ENCODE data around the gene ASPDH. TPM values are rescaled to one million over a fixed set of nuclear protein-coding genes. Genes with fewer than 3 reads are reported as not detected.

ASPDH gene
- total and polyA plus RNA-seq, 12 donors, result not detected

DNA sequence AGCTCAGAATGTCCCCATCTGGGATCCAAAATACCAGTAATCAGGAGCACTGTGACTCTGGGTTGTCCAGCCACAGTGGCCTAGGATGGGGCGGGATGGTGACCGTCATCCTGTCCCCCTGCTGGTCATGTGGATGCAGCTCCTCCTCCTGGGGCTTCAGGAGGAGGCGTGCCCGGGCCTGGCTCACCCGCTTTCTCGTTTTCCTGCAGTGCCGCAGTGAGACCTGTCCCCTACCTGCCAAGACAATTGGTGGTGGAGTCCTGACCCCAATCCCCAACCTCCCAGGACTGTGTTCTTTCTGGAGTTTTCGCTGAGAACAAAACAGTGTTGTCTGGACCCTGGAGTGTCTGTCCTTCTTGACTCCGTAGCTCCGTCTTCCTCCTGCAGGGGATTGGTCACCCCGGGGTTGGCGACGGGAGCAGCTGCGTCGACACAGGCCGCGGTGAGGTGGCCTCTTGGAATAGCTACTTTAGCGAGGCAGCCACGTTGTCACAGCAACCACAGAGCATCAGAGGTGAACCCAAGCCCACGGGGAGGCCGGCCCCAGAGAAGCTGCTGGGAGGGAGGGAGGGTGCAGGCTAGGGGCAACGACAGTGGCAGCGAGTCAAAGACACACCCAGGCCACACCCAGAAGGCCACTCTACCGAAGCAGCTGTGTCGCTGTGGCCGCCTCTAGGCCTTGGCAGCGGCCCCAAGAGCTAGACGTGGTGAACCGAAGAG lies 47.6 kb downstream of the ASPDH start:
- peaks cover 0 to 31% (median 9%) of the 10 kb centered on the region in 7 donors for H3K27me3 ChIP-seq
- WGBS, 2 donors, result 50 to 54% methylated on average over 29 of the region's 29 CpGs
- H3K4me3 ChIP-seq, result no peak overlapping the region
- no peaks in the 10 kb centered on the region for H3K9me3 ChIP-seq
- intact Hi-C loops (cut with DNase I), result no loop called here
- no peak for ATAC-seq
- H3K27ac ChIP-seq, result no peak overlapping the region
- TF ChIP-seq CTCF (IDR thresholded peaks at IDR 0.05), result peak in 2 of 9 donors; percentile 9 to 25
- no peak for DNase-seq
- H3K4me1 ChIP-seq, result no peaks in the 10 kb centered on the region
- H3K36me3 ChIP-seq, result no peaks in the 10 kb centered on the region

GRCh38 chr19:50465000-50465399 lies 48.7 kb downstream of the ASPDH start:
- no peaks in the 10 kb centered on the region for H3K9me3 ChIP-seq
- intact Hi-C loops (cut with DNase I), result loop anchor here in 6 of 10 donors (5.0 kb wide), 2 partner anchors 98 to 108 kb away; partner anchors contain the start of gene NAPSA (in 5 of the 6)
- DNase-seq, result no peak
- H3K36me3 ChIP-seq, result no peaks in the 10 kb centered on the region
- WGBS, 2 donors, result 75 to 83% methylated on average over 13 of the region's 13 CpGs
- no peaks in the 10 kb centered on the region for H3K4me1 ChIP-seq
- no peak overlapping the region for H3K27ac ChIP-seq
- no peak overlapping the region for H3K4me3 ChIP-seq
- peaks cover 0 to 40% (median 16%) of the 10 kb centered on the region in 7 donors for H3K27me3 ChIP-seq
- peak in 1 of 8 donors; percentile 26 for ATAC-seq
- TF ChIP-seq CTCF (IDR thresholded peaks at IDR 0.05), result no peak

DNA sequence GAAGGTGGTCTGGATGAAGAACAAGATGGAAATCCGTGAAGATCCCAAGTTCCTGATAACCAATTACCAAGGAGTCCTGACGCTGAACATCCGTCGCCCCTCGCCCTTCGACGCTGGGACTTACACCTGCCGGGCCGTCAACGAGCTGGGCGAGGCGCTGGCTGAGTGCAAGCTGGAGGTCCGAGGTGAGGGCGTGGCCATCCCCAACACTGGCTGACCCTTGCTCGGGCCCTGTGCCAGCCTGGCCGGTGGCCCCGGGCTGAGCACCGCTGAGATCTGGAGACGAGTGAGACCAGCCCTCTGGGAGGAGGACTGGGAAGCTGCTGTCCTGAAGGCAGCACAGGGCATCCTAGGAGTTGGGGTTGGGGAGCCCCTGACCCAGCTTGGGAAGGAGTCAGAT lies 49.4 kb downstream of the ASPDH start:
- Histone ChIP-seq H3K9me3 (no peaks in the 10 kb centered on the region), H3K36me3 (no peaks in the 10 kb centered on the region), H3K4me1 (no peaks in the 10 kb centered on the region), H3K27me3 (peaks cover 0 to 43% (median 21%) of the 10 kb centered on the region in 7 donors), H3K27ac (no peak overlapping the region), H3K4me3 (no peak overlapping the region)
- intact Hi-C loops (cut with DNase I), result loop anchor here in 6 of 10 donors (5.0 kb wide), 2 partner anchors 97 to 107 kb away; partner anchors contain the start of gene NAPSA (in 5 of the 6)
- WGBS, 2 donors, result 70 to 75% methylated on average over 19 of the region's 19 CpGs
- peak in 1 of 8 donors; percentile 26 for ATAC-seq
- no peak for TF ChIP-seq CTCF (IDR thresholded peaks at IDR 0.05)
- DNase-seq, result no peak

DNA sequence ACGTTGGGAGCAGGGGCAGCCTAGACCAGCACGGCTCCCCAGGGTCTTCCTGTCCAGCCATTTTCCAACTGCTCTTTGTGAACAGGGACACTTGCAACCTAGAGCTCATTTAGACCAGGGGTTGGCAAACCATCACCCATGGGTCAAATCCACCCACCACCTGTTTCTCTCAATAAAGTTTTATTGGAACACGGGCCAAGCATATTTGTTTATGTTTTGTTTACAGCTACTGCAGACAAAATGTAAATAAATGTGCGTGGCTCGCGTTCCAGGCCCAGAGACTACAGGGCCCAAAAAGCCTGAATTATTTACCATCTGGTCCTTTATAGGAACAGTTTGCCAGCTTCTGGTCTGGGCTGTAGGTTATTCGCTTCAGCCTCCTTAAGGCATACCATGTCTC lies 50.7 kb downstream of the ASPDH start:
- intact Hi-C loops (cut with DNase I), result loop anchor here in 6 of 10 donors (5.0 kb wide), 2 partner anchors 96 to 106 kb away; partner anchors contain the start of gene NAPSA (in 5 of the 6)
- peaks cover 0 to 55% (median 33%) of the 10 kb centered on the region in 7 donors for H3K27me3 ChIP-seq

More for the DNA sequence above, 50.7 kb downstream of the ASPDH start:
- Histone ChIP-seq H3K4me3 (no peak overlapping the region), H3K27ac (no peak overlapping the region), H3K9me3 (no peaks in the 10 kb centered on the region), H3K4me1 (no peaks in the 10 kb centered on the region), H3K36me3 (no peaks in the 10 kb centered on the region)
- ATAC-seq, result no peak
- DNase-seq, result no peak
- WGBS, 2 donors, result 78% methylated on average over 7 of the region's 7 CpGs
- TF ChIP-seq CTCF (IDR thresholded peaks at IDR 0.05), result no peak

Other genes with a start within 250 kb of the ASPDH start
- 1 to 10 TPM; 1.4 to 4.0 (median 2.4) TPM for gene KCNC3, start 184.5 kb downstream of the ASPDH start, total RNA-seq
- gene KCNC3, start 184.5 kb downstream of the ASPDH start, polyA plus RNA-seq, result 1 to 10 TPM in 1 of 2 donors, under 1 TPM in 1; 0.88 to 1.1 TPM
- under 1 TPM in 2 of 10 donors, not detected in 8; 0.22 to 0.56 TPM for gene NAPSA, start 148.3 kb downstream of the ASPDH start, total RNA-seq
- 1 to 10 TPM in 1 of 2 donors, under 1 TPM in 1; 0.25 to 1.1 TPM for gene NAPSA, start 148.3 kb downstream of the ASPDH start, polyA plus RNA-seq
- 10 to 100 TPM; 64.0 to 96.7 (median 69.8) TPM for gene NR1H2, start 137.5 kb downstream of the ASPDH start, total RNA-seq
- 100 to 1,000 TPM in 1 of 2 donors, 10 to 100 TPM in 1; 90.7 to 125 TPM for gene NR1H2, start 137.5 kb downstream of the ASPDH start, polyA plus RNA-seq
- gene POLD1, start 129.6 kb downstream of the ASPDH start, total RNA-seq, result 10 to 100 TPM in 6 of 10 donors, 1 to 10 TPM in 4; 4.2 to 15.0 (median 10.7) TPM
- gene POLD1, start 129.6 kb downstream of the ASPDH start, polyA plus RNA-seq, result 10 to 100 TPM; 14.2 to 28.3 TPM
- under 1 TPM in 2 of 10 donors, not detected in 8; 0.20 to 0.42 TPM for gene SPIB, start 95.0 kb downstream of the ASPDH start, total RNA-seq
- gene SPIB, start 95.0 kb downstream of the ASPDH start, polyA plus RNA-seq, result under 1 TPM in 1 of 2 donors, not detected in 1; 0.10 TPM
- gene MYBPC2, start 81.0 kb downstream of the ASPDH start, total RNA-seq, result under 1 TPM in 2 of 10 donors, not detected in 8; 0.13 to 0.35 TPM
- gene MYBPC2, start 81.0 kb downstream of the ASPDH start, polyA plus RNA-seq, result under 1 TPM in 1 of 2 donors, not detected in 1; 0.01 TPM
- gene EMC10, start 37.4 kb downstream of the ASPDH start, total RNA-seq, result 100 to 1,000 TPM in 3 of 10 donors, 10 to 100 TPM in 7; 73.6 to 152 (median 88.9) TPM
- 100 to 1,000 TPM in 1 of 2 donors, 10 to 100 TPM in 1; 84.3 to 113 TPM for gene EMC10, start 37.4 kb downstream of the ASPDH start, polyA plus RNA-seq
- gene GARIN5A, start 37.1 kb downstream of the ASPDH start, total RNA-seq, result 1 to 10 TPM; 1.2 to 4.3 (median 2.0) TPM
- gene GARIN5A, start 37.1 kb downstream of the ASPDH start, polyA plus RNA-seq, result 1 to 10 TPM; 1.5 to 1.8 TPM
- gene JOSD2, start 2.7 kb downstream of the ASPDH start, total RNA-seq, result 10 to 100 TPM; 13.3 to 42.3 (median 25.2) TPM
- 10 to 100 TPM; 64.0 to 69.6 TPM for gene JOSD2, start 2.7 kb downstream of the ASPDH start, polyA plus RNA-seq
- 1 to 10 TPM in 2 of 10 donors, under 1 TPM in 8; 0.42 to 1.8 (median 0.68) TPM for gene LRRC4B, start 54.5 kb upstream of the ASPDH start, total RNA-seq
- gene LRRC4B, start 54.5 kb upstream of the ASPDH start, polyA plus RNA-seq, result 1 to 10 TPM; 1.9 to 3.0 TPM
- under 1 TPM in 3 of 10 donors, not detected in 7; 0.25 to 0.49 (median 0.26) TPM for gene SYT3, start 126.0 kb upstream of the ASPDH start, total RNA-seq
- gene SYT3, start 126.0 kb upstream of the ASPDH start, polyA plus RNA-seq, result under 1 TPM in 1 of 2 donors, not detected in 1; 0.04 TPM
- 1 to 10 TPM in 7 of 10 donors, under 1 TPM in 1, not detected in 2; 0.96 to 7.2 (median 4.0) TPM for gene C19orf81, start 135.5 kb upstream of the ASPDH start, total RNA-seq
- gene C19orf81, start 135.5 kb upstream of the ASPDH start, polyA plus RNA-seq, result 1 to 10 TPM in 1 of 2 donors, under 1 TPM in 1; 0.61 to 1.8 TPM
- 1 to 10 TPM in 2 of 10 donors, under 1 TPM in 7, not detected in 1; 0.23 to 1.5 (median 0.59) TPM for gene SHANK1, start 205.9 kb upstream of the ASPDH start, total RNA-seq
- gene SHANK1, start 205.9 kb upstream of the ASPDH start, polyA plus RNA-seq, result under 1 TPM; 0.07 to 0.17 TPM
- gene CLEC11A, start 209.5 kb upstream of the ASPDH start, total RNA-seq, result 10 to 100 TPM in 1 of 10 donors, 1 to 10 TPM in 9; 2.3 to 11.9 (median 3.8) TPM
- gene CLEC11A, start 209.5 kb upstream of the ASPDH start, polyA plus RNA-seq, result 10 to 100 TPM in 1 of 2 donors, 1 to 10 TPM in 1; 5.6 to 12.9 TPM